Stimulated activated CD8-positive, alpha-beta memory T cell treated with anti-CD3 and anti-CD28 coated beads, Interleukin-2, amount 100 ng/mL, for 48 hours (primary cell): ENCODE data around the gene CCR9.

Experiments used
- DNase-seq, 2 donors: peaks; one replicate each; pipeline ENCODE4 v3.0.0-alpha.2; 2020; ENCODE audit warnings: low read depth in 2 of 2

The CCR9 gene

DNA sequence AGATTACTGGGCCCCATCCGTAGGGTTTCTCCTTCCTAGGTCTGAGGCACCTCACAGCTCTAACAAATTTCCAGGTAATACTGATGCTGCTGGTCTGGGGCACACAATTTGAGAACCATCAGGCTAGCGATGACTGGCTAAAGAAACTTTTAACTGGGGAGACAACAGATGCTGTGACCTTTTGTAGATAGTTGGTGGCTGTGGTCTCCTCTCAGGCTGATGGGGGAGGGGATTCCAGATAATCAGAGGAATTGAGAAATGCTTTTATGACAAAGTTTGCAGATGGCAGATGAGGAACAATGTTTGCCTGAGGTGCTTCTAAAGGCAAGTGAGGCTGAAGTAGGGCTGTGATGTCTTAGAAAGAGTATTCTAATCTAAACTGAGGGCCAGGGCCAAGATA is 13.8 kb upstream of the CCR9 start:
- no peak for DNase-seq

DNA sequence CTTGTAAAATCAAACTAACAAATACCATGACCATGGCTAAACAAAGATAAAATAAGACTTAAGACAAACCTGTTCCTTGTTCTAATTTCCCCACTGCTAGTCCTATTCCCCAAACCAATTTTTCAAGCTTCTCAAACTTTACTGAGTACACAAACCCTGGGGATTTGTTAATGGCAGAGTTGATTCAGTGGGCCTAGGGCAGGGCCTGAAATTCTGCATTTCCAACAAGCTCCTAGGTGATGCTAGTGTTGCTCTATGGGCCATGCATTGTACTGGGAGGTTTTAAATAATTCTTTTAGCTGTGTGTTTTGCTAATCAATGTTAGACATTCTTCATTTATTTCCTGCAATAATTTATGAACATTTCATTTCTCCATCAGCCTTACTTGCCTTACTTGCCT is 13.3 kb upstream of the CCR9 start:
- no peak for DNase-seq

DNA sequence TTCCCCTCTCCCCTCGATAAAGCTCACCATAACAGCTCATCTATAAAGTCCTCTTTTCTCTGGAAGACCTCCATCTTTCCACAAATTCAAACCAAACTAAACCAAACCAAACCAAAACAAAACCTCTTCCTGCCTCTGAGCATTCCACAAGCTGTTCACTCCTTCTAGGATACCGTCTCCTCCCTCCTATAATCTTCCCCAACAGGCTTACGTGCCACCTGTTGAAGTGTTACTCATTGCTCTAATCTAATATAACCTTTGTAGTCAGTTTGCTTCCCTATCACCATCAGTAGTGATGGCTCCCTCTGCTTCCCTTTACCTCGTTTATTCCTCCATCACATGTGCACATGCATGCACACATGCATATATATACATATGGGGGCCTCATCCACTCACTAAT is 12.7 kb upstream of the CCR9 start:
- DNase-seq = no peak

DNA sequence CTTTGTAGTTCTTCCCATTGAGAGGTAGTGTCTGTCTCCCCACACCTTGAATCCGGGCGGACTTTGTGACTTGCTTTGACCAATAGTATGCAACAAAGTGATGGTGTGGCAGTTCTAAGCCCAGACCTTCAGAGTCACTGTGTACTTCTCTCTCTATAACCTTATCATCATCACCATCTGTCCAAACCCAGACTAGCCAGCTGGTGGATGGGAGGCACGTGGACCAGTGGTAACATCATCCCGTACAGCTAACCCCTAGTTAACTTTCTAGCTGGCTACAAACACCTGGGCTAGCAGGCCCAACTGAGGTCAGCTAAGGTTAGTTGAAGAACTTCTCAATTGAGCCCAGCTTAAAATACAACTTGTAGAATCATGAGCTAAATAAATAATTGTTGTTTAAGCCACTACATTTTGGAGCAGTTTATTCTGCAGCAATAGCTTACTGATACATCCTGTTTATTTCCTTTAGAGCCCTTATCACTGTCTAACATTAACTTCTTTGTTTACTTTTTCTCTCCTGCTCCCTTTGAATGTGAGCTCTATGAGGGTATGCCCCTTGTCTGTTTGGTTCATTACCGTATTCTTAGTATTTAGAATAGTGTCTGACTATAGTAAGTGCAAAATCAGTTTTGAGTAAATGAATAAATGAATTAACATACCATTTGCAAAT is 11.5 kb upstream of the CCR9 start:
- DNase-seq = no peak

DNA sequence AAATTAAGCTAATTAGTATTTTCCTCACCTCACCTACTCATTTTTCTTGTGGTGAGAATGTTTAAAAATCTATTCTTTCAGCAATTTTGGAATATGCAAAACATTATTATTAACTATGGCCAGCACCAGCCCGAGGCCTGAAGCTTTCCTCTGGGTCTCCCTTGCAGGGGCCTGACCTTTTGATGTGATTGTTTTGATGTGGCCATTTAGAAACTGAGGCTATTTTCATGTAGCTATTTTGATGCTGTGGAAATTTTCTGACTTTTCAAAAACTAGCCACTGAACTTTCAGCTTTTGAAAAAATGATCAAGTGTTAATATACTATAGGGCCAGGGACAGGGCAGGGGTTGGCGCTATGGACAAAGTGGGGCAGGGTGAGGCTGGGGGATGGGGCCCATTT is 8.2 kb upstream of the CCR9 start:
- DNase-seq = no peak

DNA sequence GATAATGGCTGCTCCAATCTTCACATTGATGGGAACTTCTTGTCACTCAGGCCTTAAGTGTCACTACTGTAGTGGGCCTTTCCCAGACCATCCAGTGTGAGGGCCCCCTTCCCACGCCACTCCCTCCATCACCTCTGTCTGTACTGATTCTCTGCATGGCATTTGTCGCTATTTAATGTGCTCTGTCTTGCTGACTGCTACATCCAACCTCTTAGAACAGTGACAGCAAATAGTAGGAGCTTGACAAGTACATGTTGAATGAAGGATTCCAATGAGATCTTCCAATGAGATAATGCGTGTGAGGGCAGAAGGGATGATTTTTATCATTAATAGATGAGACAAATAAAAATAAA is 5.6 kb upstream of the CCR9 start:
- no peak for DNase-seq

DNA sequence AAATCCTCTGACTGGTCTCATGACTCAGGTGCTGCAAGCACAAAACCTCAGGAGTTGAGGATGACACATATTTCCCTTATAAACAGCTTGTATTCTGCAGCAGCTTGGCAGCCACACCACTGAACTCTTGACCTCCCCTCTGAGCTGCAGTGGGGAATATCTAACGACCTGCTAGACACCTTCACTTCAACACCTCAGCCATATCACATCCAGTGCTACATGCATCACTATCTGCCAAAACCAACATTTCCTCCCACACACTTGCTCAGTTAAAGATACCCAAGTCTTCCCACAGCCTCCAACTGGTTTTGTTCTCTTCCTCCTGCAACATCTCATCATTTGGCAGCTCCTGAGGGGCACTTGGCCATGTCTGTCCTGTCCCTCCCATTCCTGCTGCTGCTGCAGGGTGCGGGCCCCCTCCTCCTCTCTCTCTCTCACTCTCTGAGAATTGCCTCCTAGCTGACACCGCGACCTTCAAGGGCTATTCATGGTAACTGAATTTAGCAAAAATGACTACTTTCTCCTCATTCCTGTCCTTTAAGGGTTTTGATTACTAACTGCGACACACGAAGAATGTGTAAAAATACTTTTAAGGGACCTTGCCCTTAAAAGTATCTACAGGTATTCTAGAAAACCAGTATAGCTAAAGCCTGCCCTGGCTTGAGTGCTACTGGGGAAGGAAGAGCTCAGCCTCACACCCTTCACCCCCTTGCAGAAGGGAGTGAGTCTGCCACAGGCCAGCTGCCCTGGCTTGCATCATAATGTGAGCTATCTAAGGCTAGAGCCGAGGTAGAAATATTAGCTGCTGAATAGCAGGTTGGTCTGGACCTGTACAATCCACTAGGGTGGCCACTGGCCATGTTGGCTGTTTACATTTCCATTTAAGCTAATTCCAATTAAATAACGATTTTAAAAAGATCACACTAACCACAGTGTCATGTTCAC is 5.0 kb upstream of the CCR9 start:
- peak in 1 of 2 donors; percentile 14 for DNase-seq

DNA sequence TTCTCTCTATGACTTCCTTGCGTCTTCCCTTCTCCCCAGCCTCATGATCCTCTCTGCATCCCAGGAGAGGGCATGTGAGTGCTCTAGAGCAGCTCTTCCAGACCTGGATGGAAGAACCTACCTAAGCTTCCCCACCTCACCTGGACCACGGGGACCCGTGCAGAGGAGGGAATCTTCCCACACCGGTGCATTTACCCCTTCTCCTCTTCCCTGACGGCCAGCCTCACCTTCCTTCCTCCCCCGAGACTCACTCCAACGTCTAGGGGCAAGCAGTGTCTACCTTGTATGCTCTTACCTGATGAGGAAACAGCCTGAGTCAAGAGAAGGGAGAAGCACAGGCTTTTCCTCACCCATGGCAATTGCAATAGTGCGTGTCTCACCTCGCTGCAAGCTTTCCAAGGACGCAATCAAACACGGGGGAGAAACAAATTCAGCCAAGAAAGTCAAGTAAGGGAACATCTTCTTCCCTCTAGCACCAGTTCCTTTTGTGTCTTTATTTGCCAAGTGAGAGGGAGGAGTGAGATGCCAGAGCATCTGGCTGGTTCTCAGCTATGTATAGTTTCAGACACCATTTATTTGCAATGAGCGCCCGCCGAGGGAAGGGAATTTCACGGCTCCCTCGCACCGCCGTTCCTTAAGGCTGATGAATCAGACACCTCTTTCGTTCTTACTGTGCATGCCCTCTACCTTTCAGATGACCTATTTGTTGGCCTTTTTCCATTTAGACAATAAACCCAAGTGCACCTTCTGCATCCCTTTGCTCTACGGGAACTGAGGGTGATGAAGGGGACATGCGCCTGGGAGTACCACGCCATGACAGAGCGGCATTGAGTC is 1.8 kb upstream of the CCR9 start:
- no peak for DNase-seq

DNA sequence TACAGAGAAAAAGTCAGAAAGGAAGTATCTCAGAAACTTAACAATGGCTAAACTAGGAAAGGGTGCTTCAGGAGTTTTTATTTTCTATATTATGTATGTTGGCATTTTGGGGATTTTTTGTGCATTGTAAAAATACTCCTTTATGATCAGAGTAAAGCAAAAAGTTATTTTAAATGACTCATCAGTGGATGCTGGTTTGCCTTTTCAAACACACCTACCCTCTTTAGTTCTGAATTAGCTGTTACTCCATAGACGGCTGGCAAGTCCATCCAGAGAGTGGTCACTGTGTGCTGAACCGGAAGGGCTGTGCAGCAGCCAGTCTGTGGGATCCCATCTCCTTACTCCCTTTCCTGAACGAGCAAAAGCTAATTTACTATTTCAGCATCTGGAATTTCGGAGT is 942 bp downstream of the CCR9 start:
- no peak for DNase-seq

DNA sequence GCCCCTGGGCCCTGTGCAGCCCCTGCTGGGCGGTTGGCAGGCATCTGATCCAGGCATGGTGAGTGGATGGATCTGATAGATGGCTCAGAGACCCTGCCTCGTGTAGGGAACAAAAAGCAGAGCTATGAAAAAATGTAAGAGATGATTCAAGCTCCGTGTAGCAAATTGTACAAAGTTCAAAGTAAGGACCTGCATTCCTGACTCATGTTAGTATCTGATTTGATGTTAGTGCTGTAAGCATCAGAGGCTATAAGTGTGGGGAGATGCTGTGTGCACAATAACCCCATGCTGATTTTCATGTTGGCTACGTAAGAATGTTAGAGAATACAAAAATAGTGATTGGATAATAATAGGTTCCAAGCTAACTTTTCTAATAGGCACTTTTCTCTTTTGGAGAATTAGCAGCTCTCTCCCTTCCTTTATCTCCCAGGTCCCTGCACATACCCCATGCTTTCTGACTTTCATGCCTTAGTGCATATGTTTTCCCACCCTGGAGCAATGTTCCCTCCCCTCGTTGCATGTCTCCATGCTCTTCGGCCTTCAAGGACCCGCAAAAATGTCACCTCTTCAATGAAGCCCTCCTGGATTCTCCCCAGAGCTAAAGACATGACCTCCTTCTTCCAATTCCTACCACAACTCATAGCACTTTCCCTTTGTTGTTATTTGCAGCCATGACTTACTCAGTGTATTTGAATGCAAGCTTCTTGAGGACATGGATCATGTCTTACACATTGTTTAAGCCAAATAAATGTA is 1.6 kb downstream of the CCR9 start:
- DNase-seq = no peak

DNA sequence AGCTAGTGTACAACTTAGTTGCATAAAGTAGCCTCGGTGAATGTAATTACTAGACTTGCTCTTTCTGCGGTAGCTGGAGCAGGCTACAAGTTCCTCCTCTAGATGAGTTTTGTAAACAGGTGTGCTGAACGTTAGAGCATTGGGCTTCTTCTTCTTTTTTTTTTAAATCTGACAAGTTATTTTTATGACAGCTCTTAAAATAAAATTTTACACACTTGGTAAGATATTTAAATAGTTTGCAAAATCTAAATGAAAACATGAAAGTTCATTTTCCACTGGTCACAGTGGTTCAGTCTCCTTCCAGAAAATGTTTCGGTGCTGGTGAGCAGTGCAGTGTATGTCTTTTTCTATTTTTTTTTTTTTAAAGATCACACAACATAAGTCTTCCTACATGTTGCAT is 3.0 kb downstream of the CCR9 start:
- DNase-seq = no peak

DNA sequence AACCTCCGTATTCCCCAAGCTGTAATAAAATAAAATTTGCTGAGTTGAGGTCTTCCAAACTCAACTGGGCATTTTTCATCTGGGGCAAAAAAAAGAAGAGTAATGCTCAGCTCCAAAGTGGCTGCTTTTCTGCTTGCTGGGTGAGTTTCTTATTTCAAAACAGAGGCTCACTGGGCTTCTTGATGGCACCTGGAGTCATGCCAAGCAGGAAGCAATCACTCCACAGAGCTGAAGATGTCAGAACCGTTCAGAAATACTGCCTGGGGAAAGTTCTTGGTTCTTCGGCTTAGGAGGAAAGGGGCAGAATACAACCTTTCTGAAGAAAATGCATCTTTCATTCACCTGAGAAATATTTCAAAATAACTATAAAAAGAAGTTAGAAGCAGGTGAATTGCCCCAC is 4.1 kb downstream of the CCR9 start:
- DNase-seq = no peak

DNA sequence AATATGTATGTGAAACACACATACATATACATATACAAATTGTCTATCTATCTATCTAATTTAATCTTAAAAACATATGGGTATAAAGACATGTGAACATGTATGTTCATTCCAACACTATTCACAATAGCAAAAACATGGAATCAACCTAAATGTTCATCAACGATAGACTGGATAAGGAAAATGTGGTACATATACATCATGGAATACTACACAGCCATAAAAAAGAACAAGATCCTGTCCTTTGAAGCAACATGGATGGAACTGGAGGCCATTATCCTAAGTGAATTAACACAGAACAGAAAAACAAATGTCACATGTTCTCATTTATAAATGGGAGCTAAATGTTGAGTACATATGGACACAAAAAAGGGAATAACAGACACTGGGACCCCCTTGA is 5.8 kb downstream of the CCR9 start:
- no peak for DNase-seq

DNA sequence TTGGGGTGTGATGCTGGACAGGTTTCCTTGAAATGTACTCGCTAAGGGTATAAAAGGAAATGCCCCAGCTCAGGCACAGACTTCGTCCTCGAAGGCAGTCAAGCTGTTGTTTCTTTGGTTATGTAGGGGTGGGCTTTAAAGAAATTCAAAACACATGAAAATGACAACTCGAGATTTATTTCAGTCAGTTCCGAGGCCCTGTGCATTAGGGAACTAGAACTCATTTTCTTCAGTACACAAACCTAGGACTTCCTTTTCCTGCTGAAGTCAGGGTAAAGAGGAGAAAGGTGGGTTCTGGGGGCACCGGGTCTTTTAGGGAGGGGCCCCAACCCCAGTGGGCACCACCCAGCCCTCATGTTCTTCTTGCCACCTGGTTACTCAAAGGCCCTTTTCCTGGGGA is 7.7 kb downstream of the CCR9 start:
- DNase-seq = no peak

DNA sequence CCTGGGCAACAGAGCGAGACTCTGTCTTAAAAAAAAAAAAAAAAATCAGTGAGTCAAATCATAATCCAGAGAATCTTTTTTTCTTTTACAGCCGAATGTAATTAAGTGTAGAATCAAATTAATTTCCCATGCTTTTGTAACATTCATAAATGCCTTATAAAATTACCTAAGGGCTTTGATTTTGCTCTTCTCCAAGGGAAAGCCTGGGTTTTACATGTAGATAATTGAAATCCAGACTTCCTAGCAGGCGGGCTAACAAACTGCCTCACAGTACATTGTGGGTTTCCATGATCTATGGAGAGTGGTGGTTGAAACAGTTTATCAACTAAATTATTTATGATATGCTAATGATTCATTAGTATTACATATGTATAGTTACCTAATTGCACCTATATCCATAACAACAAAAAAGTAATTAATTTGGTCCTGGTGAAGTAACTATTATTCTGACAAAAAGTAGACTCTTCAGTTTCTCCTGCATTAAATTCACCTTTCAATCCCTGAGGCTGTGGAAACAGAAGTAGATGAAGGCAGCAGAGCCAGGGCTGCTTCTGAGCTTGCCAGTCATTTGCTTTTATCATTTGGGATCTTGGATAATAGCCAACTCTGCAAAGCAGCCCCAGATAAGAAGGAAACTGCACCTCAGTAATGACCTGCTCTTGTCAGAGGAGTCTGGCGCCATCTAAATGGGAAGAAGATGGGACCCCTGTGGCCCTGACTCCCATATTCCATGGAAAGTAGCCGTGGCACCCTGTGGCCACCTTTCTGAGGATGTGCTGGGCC is 9.5 kb downstream of the CCR9 start:
- no peak for DNase-seq

DNA sequence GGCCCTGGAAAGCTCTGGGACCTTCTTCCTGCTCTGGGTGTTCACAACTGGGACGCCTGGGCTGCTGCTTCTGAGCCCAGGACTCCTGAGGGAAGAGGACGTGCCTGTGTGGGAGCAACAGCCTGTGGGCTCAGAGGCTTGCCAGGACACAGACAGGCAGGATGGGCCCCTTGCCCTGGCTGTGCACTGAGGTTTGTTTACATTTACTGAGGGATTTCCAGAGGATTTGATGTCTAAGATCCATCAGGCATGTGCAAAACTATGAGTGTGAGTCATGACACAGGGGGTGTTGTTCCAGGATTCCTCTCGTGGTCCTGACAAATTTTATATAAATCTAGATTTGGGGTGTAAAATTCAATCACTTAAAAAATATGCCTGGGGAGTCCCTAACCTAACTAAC is 10.6 kb downstream of the CCR9 start:
- DNase-seq = no peak

DNA sequence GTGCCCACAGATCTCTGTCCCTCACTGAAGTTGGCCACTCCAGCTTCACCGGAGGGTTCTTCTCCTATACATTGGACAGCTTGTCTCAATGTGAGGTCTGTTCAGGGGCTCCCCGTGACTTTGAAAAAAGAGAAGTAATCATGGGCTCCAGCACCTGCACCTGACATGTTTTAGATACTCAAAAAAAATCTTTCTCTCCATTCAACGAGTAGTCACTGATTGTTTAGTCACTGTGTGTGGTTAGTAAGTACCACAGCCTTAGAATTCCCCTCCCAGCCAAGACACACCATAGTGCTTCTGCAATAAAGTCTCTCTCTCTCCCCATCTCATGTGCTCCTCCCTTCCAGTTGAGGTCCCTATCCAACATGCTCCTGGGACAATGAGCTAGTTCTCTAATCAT is 18.6 kb downstream of the CCR9 start:
- DNase-seq = no peak

DNA sequence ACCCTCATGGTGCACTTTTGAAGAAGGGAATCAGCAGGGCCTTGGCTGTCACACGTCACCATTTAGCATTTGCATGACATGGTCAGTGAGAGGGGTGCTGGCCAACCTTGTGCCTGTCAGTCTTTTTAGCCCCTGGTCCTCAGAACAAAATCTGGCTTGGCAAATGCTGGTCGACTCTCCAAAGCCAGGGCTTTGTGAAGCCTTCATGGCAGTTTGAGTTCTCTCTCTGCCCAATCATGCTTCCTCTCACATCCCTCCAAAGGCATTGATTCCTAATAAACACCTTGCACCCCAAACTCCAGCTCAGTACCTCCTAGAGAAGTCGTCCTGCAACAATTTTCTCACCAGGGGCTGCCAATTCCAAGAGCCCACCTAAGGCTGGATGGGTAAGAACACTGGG is 19.4 kb downstream of the CCR9 start:
- DNase-seq = no peak

DNA sequence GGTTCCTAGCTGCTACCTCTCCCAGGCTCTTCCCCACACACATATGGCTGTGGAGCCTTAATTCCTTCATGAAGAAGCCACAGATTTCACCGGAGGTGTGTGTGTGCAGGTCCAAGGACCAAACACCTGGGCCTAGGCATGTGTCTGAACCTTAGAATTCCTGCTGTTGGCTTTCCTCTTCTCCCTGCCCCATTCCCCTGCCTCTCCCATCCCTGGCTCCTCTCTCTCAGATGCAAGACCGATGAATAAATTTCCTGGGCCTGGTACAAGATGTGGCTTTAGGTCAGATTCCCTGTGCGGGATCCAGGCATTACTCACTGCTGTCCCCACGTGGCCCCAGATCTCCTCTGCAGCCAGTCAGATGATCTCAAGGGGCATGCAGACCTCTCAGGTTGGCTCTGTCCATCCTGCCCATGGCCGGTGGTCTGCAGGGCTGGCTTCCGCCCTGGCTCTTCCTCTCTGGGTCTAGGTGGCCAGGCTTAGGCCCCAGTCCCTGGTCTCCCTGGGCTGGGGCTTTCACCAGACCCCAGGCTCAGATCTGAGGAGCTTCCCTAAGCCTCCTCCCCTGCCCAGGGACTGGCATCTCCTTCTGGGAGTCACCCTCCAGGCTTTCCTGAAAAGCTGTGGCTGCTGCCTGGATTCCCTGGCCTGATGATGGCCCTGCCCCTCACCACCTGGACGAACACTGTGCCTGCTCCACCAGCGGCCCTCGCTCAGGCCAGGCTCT is 20.5 kb downstream of the CCR9 start:
- DNase-seq = no peak
